IPS-NIHi11 (cell line): ENCODE data around the gene PPP2R3B.
"Not testable (repeated sequence)": the region's sequence is repeated elsewhere in the genome, so short reads cannot be mapped to it uniquely, and the experiment has no call there.

Experiments
- DNase-seq: peaks from one replicate; pipeline ENCODE4 v3.0.0; 2012; ENCODE audit warnings: mixed read lengths, low spot score

Gene PPP2R3B

DNA sequence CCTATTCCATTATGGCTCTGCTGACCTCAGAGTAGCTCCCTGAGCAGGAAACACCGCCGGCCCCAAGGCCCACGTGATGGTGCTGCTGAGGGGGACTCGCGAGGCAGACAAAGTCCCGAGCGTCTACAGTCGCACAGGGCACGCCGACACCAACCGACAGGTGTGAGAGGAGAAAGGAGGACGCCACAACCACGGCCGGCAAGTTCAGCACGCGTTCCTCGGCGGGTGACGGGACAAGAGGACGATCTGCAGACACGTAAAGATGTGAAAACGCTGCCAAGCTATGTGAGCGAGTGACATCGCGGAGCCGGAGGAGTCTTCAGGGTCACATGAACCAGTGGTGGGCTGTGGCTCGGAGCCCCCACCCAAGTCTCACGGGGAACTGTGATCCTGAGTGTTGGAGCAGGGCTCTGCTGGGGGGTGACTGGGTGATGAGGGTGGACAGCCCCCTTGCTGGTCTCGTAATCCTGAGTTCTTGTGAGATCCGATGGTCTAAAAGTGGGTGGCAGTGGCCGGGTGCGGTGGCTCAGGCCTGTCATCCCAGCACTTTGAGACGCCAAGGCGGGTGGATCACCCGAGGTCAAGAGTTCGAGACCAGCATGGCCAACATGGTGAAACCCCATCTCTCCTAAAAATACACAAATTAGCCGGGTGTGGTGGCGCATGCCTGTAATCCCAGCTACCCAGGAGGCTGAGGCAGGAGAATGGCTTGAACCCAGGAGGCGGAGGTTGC is 34.0 kb downstream of the PPP2R3B start:
- no peak for DNase-seq

DNA sequence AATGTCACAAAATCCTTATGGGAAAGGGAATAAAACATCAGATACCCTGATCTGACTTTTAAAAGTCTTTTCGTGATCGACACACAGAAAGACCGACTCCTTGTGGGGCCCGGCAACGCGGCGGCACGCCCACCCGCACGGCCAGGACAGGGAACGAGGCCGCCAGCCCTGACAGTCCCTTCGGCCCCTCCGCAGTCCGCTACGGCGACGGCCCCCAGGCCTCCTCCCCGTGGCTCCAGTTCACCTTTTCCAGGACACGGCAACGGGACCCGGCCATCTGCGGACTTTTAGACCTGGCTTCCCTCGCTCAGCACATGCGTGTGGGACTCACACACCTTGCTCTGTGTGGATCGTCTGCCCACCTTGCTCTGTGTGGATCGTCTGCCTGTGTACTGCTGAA is 34.5 kb downstream of the PPP2R3B start:
- no peak for DNase-seq

DNA sequence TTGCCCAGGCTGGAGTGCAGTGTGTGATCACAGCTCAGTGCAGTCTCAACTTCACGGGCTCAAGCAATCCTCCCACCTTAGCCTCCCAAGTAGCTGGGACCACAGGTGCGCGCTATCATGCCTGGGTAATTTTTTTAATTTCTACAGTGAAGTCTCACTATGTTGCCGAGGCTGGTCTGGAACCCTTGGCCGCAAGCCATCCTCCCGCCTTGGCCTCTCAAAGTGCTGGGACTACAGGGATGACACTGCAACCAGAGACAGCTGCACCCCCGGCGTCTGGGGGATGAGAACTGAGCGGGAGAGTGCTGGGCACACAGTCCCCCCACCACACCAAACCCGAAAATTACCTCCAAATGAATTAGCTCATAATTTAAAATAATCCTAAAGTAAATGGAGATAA is 35.0 kb downstream of the PPP2R3B start:
- no peak for DNase-seq

GRCh38 chrX:351324-351641 is 35.4 kb downstream of the PPP2R3B start:
- not testable (repeated sequence) for DNase-seq

DNA sequence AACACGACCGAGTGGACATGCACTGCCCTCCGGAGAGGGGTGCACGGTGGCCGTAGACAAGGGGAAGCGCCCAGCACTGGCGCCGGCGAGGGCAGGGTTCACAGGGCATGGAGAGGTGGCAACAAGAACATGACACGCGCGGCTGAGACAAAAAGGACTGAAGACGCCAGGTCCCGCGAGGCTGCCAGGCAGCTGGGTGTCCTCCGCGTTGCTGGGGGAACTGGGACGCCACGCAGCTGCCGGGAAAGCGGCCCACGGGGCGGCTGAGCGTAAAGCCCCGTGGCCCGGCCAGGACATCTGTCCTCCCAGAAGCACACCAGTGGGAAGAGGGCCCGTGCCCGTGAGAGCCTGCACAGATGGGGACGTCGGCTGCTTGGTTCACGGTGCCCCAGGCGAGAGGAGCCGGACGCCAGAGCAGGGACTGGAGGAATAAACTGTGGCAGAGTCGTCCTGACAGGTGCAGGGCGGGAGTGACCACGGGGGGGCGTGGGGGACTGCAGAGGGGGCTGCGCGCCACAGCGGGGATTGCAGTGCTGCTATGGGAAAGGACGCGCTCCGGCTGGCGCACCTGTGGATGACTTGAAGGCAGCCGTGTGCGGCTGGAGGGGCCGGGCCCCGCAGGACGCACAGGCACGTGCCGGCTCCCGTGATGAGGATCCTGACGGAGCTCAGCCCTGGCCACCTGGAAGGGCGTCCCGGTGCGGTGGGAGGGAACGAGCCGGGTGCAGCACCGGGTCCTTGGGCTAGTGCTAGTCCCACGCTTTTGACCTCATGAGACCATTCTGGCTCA is 36.0 kb downstream of the PPP2R3B start:
- DNase-seq: no peak

GRCh38 chrX:350148-350533 is 36.6 kb downstream of the PPP2R3B start:
- DNase-seq: no peak

DNA sequence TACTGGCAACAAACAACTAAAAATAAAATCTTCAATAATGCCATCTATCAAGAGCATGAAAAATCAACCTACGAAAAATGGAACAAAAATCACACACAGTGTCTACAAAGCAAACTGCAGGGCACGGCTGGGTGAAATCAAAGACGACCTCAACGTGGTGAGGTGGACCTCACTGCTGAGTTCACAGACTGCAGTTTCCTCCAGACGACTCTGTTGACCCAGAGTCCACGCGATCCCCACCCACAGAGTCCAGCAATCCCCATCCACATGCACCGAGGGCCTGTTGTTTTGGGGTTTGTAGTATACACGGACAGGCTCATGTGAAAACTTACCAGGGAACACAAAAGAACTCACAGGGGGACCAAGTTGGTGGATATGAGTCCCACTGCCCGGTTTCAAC is 37.0 kb downstream of the PPP2R3B start:
- DNase-seq: no peak

DNA sequence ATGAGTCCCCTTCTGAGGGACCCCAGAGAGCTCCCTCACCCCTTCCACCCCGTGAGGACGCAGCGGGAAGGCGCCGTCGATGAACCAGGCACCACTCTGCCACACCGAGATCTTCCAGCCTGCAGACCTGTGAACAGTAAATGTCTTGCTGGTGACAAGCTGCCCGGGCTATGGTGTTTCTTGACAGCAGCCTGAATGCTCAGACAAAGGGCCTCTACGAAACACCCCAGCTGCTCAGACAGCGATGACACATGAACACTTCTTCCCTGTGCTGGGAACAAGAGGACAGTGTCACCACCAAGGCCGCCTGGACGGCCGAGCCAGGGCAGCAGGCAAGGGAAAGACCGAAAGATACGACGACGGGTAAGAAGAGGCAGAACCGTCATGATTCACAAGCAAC is 37.5 kb downstream of the PPP2R3B start:
- no peak for DNase-seq

DNA sequence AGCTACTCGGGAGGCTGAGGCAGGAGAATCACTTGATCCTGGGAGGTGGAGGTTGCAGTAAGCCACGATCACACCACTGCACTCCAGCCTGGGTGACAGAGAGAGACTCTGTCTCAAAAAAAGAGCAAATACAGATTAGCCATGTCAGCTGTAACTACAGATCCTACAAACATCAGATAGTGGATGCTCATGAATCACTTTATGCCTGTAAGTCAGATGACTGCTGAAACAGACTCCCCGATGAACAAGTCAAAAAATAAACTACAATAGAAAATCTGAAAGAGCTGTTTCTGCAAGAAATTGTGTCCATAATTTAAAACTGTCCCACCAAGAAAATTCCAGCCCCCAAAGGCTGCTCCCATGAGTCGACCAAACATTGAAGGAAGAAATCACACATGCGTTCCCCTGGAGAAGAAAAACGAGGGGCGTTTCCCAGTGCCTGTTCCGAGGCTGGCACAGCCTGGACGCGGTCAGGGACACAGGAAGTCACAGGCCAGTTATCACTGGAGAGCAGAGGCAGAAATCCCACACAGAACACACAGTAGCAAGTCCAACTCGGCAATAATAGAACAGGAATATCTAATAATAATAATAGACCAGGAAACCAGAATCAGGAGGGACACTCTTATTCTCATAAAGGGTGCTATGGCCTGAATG is 38.1 kb downstream of the PPP2R3B start:
- DNase-seq: no peak

- DNase-seq: no peak
These were observed 39.2 kb downstream of the PPP2R3B start for GRCh38 chrX:347351-348117.

GRCh38 chrX:346034-346813 is 40.5 kb downstream of the PPP2R3B start:
- DNase-seq: no peak

GRCh38 chrX:345020-345925 is 41.4 kb downstream of the PPP2R3B start:
- DNase-seq: no peak

DNA sequence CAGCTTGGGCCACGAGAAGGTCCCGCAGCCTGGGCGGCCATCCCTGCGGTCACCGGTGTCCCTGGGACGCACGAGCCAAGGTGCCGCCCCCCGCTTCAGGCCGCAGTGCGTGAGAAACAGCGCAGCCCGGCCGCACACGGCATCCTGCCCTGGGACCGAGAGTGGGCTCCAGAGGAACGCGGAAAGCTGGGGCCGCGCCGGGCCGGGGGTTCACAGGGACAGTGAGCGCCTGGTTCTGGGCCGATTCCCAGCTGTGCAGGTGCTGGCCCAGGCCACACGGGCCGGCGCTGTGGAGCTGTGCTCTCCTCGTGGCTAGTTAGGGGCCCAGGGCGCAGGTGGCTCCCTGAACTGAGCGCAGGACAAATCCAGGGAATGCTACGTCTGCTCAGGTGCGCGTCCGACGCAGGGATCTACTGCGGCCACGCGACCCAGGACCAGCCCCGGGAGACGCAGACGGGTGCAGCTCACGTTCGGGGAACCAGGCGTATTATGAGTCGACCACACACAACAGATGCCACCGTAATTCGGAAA is 42.3 kb downstream of the PPP2R3B start:
- no peak for DNase-seq

GRCh38 chrX:341541-342101 is 45.1 kb downstream of the PPP2R3B start:
- DNase-seq: no peak

GRCh38 chrX:340641-341423 is 45.9 kb downstream of the PPP2R3B start:
- DNase-seq: no peak

GRCh38 chrX:340121-340520 is 46.6 kb downstream of the PPP2R3B start:
- DNase-seq: no peak

- no peak for DNase-seq
These were observed 47.8 kb downstream of the PPP2R3B start for GRCh38 chrX:338836-339400.

DNA sequence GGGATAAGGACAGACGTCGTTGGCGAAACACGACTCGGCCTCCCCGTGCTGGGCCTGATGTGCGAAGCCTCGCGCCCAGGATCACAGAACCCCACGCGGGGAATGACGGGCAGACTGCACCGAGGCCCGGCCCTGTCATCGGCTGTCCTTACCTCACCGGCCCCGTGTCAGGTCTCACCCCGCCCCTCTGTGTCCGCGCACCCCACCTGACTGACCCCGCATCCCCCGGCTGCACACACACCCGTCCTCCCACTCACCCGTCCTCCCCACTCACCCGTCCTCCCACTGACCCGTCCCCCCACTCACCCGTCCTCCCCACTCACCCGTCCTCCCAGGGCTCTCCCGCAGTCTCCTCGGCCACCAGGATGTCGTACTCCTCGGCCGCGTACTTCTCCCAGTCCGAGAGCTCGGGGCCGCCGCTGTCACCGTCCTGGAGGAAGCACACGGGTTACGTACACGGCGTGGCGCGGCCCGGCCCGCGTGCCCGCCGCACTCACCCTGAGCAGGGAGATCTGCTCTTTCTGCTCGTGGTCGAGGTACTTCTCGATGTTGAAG is 48.3 kb downstream of the PPP2R3B start:
- DNase-seq: no peak
